HG03439 (cell line): ENCODE results near the gene GREB1.

ENCODE experiments used
- ATAC-seq: cut with Tn5 transposase; IDR thresholded peaks from one replicate; pipeline ENCODE4 v1.9.1; 2021; ENCODE audit warnings: mild to moderate bottlenecking, moderate library complexity; ENCODE audit not compliant: unreplicated experiment

Gene GREB1

DNA sequence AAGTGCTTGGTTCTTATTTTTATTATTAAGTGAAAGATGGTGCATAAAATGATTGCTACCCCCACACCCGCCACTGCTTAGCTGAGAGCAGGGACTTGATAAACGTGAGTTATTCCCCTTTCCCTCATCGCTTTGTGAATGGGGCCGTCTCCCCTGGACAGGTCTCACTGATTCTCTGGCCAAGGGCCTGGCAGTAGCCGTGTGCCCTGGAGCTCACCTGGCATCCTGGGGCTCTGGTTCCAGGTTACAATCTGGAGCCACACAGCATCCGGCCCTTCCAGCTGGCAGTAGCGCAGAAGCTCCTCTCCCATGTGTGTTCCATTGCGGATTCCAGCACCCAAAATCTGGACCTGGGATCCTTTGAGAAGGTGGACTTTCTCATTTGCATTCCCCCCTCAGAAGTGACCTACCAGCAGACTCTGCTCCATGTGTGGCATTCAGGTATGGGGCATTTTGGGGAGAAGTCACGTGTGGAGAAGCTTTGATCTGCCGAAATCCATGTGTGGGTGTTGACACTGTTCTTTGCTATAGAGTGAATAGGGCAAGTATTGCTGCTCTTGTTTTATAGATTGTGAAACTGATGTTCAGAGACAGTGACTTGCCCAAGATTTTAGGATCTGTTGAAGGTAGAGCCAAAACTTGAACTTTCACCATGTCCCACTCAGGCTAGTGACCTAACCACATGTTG, 63.8 kb downstream of the GREB1 start:
- ATAC-seq: no peak

DNA sequence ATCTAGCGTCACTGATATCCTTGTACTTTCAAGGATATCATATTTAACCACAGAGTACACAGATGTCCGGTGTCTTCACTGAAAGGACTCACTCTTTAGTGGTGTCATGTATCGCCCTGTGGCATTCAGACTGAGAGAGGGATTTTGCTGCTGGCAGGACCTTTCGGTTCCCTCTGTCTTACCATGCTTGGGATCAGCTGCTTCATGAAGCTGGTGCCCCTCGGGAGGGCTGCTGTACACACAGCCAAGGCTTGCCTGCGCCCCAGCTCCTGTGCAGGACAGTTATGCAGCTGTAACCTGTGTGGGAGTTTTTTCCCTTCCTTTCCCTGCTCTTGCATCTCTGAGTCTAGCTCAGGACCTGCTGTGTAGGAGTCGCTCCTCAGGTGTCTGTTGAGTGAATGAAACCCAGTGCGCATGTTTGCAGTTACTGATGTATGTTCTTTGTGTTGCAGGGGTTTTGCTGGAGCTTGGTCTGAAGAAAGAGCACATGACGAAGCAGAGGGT, 64.4 kb downstream of the GREB1 start:
- no peak for ATAC-seq

DNA sequence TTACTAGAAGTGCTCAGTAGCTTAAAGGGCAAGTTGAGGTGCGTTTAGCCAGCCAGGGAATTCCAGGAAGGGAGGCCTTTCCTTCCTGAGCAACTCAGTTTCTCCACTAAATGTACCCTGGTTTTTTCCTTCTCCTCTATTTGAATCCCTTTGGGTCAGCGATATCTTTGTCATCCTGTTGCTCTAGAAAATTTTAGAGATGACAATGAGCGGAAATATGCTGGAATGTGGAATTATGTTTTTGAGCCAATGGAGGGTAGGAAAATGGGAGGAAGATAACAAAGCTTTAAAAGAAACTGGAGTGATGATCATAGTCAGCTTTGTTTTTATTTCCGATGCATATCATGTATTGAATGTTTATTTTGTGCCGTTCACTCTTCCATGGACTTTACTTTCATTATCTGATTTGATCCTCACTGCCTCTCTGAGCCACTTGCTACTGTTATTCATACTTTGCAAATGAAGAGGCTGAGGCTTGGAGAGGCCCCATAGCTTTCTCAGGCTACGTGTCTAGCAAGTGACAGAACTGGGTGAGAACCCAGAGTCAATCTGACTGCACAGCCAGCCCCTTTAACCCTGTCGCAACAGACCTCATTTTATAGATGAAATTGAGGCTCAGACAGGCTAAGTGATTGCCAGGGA, 68.8 kb downstream of the GREB1 start:
- no peak for ATAC-seq

- no peak for ATAC-seq
These were observed 76.9 kb downstream of the GREB1 start for GRCh38 chr2:11610624-11611242.

- no peak for ATAC-seq
These were observed 77.4 kb downstream of the GREB1 start for GRCh38 chr2:11611251-11611650.

- ATAC-seq: no peak
These were observed 78.8 kb downstream of the GREB1 start for GRCh38 chr2:11612553-11613215.

- no peak for ATAC-seq
These were observed 79.5 kb downstream of the GREB1 start for GRCh38 chr2:11613297-11613696.

DNA sequence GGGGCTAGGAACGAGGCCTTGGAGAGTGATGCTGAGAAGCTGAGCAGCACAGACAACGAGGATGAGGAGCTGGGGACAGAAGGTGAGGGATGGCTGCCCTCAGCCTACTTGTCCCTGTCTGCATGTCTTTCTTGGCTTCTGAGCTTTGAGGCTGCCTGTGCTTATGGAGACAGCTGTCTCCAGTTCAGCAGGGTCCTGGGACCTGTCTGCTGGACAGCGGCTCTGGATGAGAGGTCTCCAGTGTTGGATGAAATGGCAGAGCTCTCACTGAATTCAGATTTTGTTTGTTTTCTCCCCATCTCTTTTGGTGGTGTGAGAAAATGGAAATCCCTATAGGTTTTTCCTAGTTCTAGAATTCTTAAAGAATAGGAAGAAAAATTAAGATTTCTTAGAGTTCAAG, 81.4 kb downstream of the GREB1 start:
- ATAC-seq: no peak

DNA sequence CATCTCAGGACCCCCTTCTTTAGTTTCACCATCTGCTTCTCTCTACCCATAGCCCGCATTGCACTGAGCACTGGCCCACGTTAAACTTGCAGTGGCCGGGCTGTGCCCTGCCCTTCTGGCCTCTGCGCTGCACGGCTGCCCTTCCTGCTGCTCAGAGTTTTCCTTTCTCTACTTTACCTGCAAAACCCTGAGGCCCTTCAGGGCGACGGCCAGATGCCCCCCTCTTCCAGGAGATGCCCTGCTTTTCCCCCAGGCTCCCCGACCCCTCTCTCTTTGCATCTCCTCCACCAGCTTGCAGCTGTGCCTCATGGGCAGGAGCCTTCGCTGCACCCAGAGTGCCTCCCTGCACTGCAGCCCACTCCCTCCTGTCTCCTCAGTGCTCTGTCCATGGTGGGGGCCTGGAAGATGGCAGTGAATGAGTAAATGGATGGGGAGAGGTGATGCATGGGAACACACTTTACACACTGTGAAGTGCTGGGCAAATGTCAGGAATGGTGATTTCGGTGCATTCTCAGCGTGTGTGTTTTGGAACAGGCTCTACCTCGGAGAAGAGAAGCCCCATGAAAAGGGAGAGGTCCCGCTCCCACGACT, 82.3 kb downstream of the GREB1 start:
- ATAC-seq: no peak

GRCh38 chr2:11616851-11617415, 83.1 kb downstream of the GREB1 start:
- ATAC-seq: no peak

- ATAC-seq: no peak
These were observed 83.7 kb downstream of the GREB1 start for GRCh38 chr2:11617527-11617926.

GRCh38 chr2:11617984-11618707, 84.3 kb downstream of the GREB1 start:
- ATAC-seq: no peak

GRCh38 chr2:11618708-11619062, 84.8 kb downstream of the GREB1 start:
- ATAC-seq: no peak

- ATAC-seq: no peak
These were observed 87.6 kb downstream of the GREB1 start for GRCh38 chr2:11621410-11621809.

- ATAC-seq: no peak
These were observed 88.8 kb downstream of the GREB1 start for GRCh38 chr2:11622611-11623010.

GRCh38 chr2:11624893-11625292, 91.0 kb downstream of the GREB1 start:
- ATAC-seq: no peak

DNA sequence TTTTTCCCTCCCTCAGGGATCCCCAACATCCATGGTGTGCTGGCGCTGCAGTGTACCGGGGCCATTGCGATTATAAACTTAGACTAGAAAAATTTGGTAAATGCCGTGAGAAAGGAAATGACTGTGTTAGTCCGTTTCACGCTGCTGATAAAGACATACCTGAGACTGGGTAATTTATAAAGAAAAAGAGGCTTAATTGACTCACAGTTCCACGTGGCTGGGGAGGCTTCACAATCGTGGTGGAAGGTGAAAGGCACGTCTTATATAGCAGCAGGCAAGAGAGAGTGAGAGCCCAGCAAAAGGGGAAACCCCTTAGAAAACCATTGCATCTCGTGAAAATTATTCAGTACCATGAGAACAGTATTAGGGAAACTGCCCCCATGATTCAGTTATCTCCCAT, 91.8 kb downstream of the GREB1 start:
- no peak for ATAC-seq

GRCh38 chr2:11628675-11629074, 94.8 kb downstream of the GREB1 start:
- ATAC-seq: no peak

GRCh38 chr2:11629215-11629614, 95.4 kb downstream of the GREB1 start:
- ATAC-seq: no peak

- ATAC-seq: no peak
These were observed 96.0 kb downstream of the GREB1 start for GRCh38 chr2:11629851-11630250.
